GM18526 (cell line): ENCODE data around the gene MOGAT3.

Experiments
- POLR2A ChIP-seq: IDR thresholded peaks from 3 replicates; pipeline ENCODE4 v1.6.1; 2011; ENCODE audit not compliant: insufficient read length; ENCODE audit errors: extremely low read depth

Gene MOGAT3

DNA sequence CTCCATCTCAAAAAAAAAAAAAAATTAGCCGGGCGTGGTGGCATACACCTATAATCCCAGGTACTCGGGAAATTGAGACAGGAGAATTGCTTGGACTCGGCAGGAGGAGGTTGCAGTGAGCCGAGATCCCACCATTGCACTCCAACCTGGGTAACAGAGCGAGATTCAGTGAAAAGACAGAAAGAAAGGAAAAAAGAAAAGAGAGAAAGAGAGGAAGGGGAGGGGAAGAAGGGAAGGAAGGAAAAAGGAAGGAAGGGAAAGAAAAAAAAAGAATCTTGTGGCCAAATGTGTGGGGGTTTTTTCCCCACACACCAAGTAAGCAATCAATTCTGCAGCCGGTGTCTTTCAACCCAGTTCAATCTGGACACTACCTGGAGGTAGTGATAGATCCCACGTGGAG is 11.7 kb downstream of the MOGAT3 start:
- TF ChIP-seq POLR2A: no peak

GRCh38 chr7:101186844-101187428 is 13.9 kb downstream of the MOGAT3 start:
- TF ChIP-seq POLR2A: no peak

- TF ChIP-seq POLR2A: no peak
Observed at GRCh38 chr7:101186194-101186593, 14.6 kb downstream of the MOGAT3 start.

DNA sequence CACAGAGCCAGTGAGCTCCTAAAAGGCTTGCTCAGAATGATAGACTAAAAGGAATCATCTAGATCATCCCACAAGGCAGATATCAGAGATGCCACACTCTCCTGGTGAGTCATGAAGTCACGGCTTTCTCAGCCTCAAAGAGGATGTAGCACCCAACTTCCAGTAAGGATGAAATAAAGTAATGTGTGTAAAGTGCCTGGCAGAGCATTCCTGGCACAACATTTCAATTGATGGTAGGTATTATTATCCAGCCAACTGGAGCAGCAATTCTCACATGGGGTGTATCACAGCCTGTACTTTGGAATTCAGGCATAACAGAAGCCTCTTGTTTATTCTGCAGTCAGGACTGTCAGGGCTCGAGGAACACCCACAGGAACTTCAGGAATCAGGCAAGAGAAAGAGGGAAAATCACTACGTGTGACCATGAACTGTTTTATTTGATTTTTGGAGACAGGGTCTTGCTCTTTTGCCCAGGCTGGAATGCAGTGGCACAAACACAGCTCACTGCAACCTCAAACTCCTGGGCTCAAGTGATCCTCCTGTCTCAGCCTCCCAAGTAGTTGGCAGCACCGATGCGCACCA is 15.5 kb downstream of the MOGAT3 start:
- TF ChIP-seq POLR2A: no peak

DNA sequence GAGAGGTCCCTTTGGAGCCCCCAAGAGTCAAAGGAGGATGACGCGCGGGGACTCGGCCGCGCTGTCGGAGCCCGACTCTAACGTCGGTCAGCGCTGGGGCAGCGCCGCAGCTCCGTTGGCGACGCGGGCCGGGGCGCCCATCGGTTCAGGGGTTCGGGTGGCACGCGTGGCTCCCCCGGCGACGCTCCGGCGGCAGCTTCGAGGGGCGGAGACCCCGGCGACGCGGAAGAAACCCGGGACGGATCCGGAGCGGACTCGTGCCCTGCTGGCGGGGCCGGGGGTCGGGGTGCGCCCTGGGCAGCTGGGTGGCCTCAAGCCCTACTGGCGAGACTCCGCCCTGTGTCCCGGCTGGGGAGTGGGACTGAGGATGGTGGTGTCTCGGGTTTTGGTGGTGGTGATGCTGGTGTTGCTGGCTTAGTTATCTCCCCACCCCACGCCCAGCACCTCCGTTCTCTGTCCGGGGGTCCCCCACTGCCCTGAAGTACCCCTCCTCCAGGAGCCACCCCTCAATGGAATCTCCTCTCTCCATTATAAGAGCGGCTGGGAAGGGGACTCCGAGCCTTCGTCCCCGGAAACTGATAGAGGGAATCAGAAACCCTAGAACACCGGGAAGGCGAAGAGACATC is 20.6 kb downstream of the MOGAT3 start, which contains the start of gene NAT16:
Gene NAT16, minus strand, starts transcription at position 164 of the 626 bp plus-strand sequence. CDS start 5,486 bp downstream, outside the sequence.
- no peak for TF ChIP-seq POLR2A

DNA sequence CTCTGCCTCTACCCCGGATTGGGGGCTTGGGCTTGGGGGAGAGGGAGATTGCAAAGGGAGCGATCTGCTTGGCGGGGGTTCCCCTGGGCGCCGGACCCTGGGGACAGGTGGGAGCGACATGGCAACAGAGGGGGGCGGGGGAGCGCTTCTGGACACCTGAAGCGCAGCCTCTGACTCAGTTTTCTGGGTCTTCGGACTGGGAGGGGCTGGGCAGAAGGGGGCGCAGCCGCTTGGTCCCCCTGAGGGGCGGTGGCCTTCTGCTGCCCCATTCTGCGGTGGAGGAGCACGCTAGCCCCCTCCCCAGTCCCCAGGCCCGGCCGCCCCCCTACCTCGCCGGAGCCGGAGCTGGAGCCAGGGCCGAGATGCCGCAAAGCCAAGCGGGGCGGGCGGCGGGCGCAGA is 21.1 kb downstream of the MOGAT3 start:
- no peak for TF ChIP-seq POLR2A

- no peak for TF ChIP-seq POLR2A
Observed at GRCh38 chr7:101179117-101179516, 21.7 kb downstream of the MOGAT3 start.

DNA sequence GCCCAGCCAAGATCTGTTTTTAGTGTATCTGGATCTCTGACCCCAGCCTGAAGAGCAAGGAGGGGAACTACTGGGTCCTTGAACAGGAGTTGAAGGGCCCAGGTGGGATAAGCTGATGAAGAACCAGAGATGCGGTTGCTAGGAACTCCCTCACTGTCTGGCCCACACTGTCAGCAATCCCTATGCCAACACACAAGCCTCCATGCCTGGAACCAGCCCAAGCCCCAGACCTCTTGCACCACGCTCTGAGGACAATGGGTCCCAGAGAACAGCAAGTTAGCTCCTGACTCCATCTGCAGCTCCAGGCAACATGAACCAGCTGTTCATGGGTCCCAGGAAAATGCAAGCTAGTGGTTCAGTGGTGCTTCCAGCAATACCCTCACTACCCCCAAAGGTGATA is 23.2 kb downstream of the MOGAT3 start:
- TF ChIP-seq POLR2A: no peak

DNA sequence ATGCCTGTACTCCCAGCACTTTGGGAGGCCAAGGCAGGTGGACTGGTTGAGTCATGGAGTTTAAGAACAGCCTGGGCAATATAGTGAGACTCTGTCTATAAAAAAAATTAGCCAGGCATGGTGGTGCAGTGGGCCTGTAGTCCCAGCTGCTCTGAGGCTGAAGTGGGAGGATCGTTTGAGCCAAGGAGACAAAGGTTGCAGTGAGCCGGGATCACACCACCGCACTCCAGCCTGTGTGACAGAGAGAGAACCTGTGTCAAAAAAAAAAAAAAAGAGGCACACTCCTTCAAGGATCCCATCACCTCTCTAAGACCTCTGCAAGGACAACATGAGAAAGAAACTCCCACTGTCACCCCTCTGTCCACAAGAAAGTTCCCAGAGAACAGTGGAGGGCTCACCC is 25.2 kb downstream of the MOGAT3 start:
- no peak for TF ChIP-seq POLR2A

- no peak for TF ChIP-seq POLR2A
Observed at GRCh38 chr7:101174322-101174854, 26.4 kb downstream of the MOGAT3 start.

GRCh38 chr7:101173752-101174244 is 27.0 kb downstream of the MOGAT3 start:
- TF ChIP-seq POLR2A: no peak

GRCh38 chr7:101172854-101173751 is 27.7 kb downstream of the MOGAT3 start:
- no peak for TF ChIP-seq POLR2A

DNA sequence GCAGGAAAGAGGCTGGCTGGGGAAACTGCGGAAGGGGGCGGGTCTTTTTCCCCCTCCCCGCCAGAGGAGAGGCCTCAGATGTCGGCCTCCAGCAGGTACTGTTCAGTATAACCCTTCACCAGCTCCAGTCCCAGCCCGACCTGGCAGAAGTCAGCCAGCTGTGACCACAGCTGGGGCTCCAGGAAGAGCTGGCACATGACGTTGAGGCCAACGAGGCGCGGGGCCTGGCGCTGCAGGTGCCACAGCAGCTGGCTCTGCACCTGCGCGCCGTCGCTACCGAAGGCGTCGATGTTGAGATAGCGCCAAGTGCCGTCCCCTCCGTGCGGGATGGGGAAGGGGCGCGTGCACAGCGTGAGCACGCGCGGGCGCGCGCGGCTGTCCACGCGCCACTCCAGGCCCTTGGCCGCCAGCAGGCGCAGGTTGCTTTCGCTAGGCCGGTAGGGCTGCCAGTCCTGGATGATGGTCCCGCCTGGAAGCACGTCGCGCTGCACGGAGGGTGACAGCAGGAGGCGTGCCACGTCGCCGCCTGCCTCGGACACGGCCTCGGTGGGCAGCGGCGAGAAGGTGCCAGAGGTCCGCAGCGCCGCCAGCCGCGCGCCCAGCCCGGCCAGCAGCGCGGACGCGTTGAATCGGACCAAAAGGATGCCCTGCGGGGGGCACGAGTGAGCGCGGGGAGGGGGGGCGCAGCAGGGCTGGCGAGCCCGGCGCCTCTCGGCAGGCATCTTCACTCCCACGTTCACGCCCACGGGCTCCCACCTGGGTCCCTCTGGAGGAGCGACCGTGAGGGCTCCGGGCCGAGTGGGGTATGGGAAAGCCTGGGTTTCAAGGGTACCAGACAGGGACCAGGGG is 28.6 kb downstream of the MOGAT3 start:
- TF ChIP-seq POLR2A: no peak

GRCh38 chr7:101171442-101171837 is 29.4 kb downstream of the MOGAT3 start:
- TF ChIP-seq POLR2A: no peak
